ENCODE results near the gene TMEM175.

GRCh38 chr4:914531-914930, 17.7 kb upstream of the TMEM175 start:
- TF ChIP-seq ARNTL (CRISPR knock-in tag; IDR thresholded peaks at IDR 0.05; ENCODE audit: borderline replicate concordance, low read depth) (no peak), ZFP3 (CRISPR knock-in tag; IDR thresholded peaks at IDR 0.05) (no peak), SNAI2 (CRISPR knock-in tag; IDR thresholded peaks at IDR 0.05) (no peak), ZNF565 (CRISPR knock-in tag; conservative IDR thresholded peaks at IDR 0.05; ENCODE audit: low read depth) (no peak), ESRRG (CRISPR knock-in tag; IDR thresholded peaks at IDR 0.05) (no peak), ISL1 (CRISPR knock-in tag; IDR thresholded peaks at IDR 0.05) (no peak)

Measured in SK-N-SH treated with all-trans-retinoic acid at 6 μM for 48 hours (cell line).